Neural cell (in vitro differentiated cells): ENCODE results near the gene TDRD10. TPM values are rescaled to one million over a fixed set of nuclear protein-coding genes. Genes with fewer than 3 reads are reported as not detected.

Source experiments
- H2AFZ ChIP-seq: fragments of 200-600, 300-800 bp; sonication (generic), shearing (Covaris generic); 2 replicates; pipeline ENCODE4 v1.6.0; 2014; ENCODE audit warnings: low read depth, mild to moderate bottlenecking, antibody characterized with exemption, low read length, moderate library complexity
- H3F3A ChIP-seq: fragments of 200-600 bp; shearing (Covaris generic); 2 replicates; pipeline ENCODE4 v1.6.1; 2016; ENCODE audit warnings: mild to moderate bottlenecking, moderate library complexity, mixed read lengths, antibody characterized with exemption, low read length; ENCODE audit not compliant: insufficient read depth, poor library complexity, severe bottlenecking
- H3K27ac ChIP-seq: fragments of 200-600, 300-800 bp; sonication (generic), shearing (Covaris generic); 2 replicates; pipeline ENCODE4 v1.5.1; 2014; ENCODE audit warnings: mild to moderate bottlenecking, low read length, moderate library complexity
- H3K27me3 ChIP-seq: fragments of 300-800, 200-600 bp; sonication (generic), shearing (Covaris generic); 2 replicates; pipeline ENCODE4 v1.6.0; 2014; ENCODE audit warnings: mild to moderate bottlenecking, low read depth, low read length, moderate library complexity; ENCODE audit not compliant: insufficient read depth
- H3K36me3 ChIP-seq: fragments of 300-800, 200-600 bp; sonication (generic), shearing (Covaris generic); 2 replicates; pipeline ENCODE4 v1.5.1; 2014; ENCODE audit warnings: mild to moderate bottlenecking, antibody characterized with exemption, low read length, moderate library complexity; ENCODE audit not compliant: insufficient read depth
- H3K4me2 ChIP-seq: fragments of 300-800, 200-600 bp; sonication (generic), shearing (Covaris generic); 2 replicates; pipeline ENCODE4 v1.6.0; 2014; ENCODE audit warnings: mild to moderate bottlenecking, low read length
- H3K4me3 ChIP-seq: fragments of 300-800, 200-600 bp; sonication (generic), shearing (Covaris generic); 2 replicates; pipeline ENCODE4 v1.5.1; 2014; ENCODE audit warnings: mild to moderate bottlenecking, low read length, moderate library complexity
- H3K79me2 ChIP-seq: fragments of 200-600 bp; shearing (Covaris generic); replicated peaks from 2 replicates; pipeline ENCODE4 v1.6.0; 2014; ENCODE audit warnings: mild to moderate bottlenecking, low read length, moderate library complexity; ENCODE audit not compliant: insufficient read depth
- H3K9ac ChIP-seq: fragments of 300-800, 200-600 bp; sonication (generic), shearing (Covaris generic); 2 replicates; pipeline ENCODE4 v1.6.1; 2016; ENCODE audit warnings: mild to moderate bottlenecking, low read length, mixed read lengths
- H3K9me2 ChIP-seq: fragments of 200-600 bp; shearing (Covaris generic); 2 replicates; pipeline ENCODE4 v1.6.1; 2016; ENCODE audit warnings: mild to moderate bottlenecking, low read length, mixed read lengths; ENCODE audit not compliant: insufficient read depth
- H3K9me3 ChIP-seq: fragments of 200-600, 300-800 bp; sonication (generic), shearing (Covaris generic); 2 replicates; pipeline ENCODE4 v1.6.1; 2016; ENCODE audit warnings: mild to moderate bottlenecking, mixed run types, low read length, moderate library complexity, mixed read lengths
- H4K20me1 ChIP-seq: fragments of 200-600 bp; shearing (Covaris generic); 2 replicates; pipeline ENCODE4 v1.6.1; 2016; ENCODE audit warnings: mild to moderate bottlenecking, mixed run types; ENCODE audit not compliant: insufficient read depth
- CTCF ChIP-seq: fragments of 450-650 bp; IDR thresholded peaks from 2 replicates; pipeline ENCODE4 v1.5.1; 2014; ENCODE audit warnings: antibody characterized with exemption, mild to moderate bottlenecking, moderate library complexity; ENCODE audit not compliant: poor library complexity, severe bottlenecking
- EP300 ChIP-seq: fragments of 450-650 bp; conservative IDR thresholded peaks from 2 replicates; pipeline ENCODE4 v1.6.1; 2014; ENCODE audit warnings: antibody characterized with exemption, mild to moderate bottlenecking, moderate library complexity; ENCODE audit not compliant: poor library complexity, severe bottlenecking
- EZH2 ChIP-seq: fragments of 200-600, 300-800 bp; shearing (Covaris generic), sonication (generic); IDR thresholded peaks from 2 replicates; pipeline ENCODE4 v1.6.1; 2014; ENCODE audit warnings: antibody characterized with exemption, low read length, borderline replicate concordance, mild to moderate bottlenecking; ENCODE audit not compliant: insufficient read depth, poor library complexity, severe bottlenecking
- MXI1 ChIP-seq: fragments of 450-650 bp; conservative IDR thresholded peaks from 2 replicates; pipeline ENCODE4 v1.6.1; 2014; ENCODE audit warnings: antibody characterized with exemption, mild to moderate bottlenecking; ENCODE audit not compliant: poor library complexity, severe bottlenecking
- POLR2AphosphoS5 ChIP-seq: IDR thresholded peaks from 2 replicates; pipeline ENCODE4 v1.6.1; 2012
- RAD21 ChIP-seq: fragments of 450-650 bp; conservative IDR thresholded peaks from 2 replicates; pipeline ENCODE4 v1.6.1; 2014; ENCODE audit warnings: antibody characterized with exemption, mild to moderate bottlenecking, moderate library complexity
- REST ChIP-seq: IDR thresholded peaks from 2 replicates; pipeline ENCODE4 v1.6.1; 2012; ENCODE audit warnings: borderline replicate concordance
- SMC3 ChIP-seq: fragments of 450-650 bp; conservative IDR thresholded peaks from 2 replicates; pipeline ENCODE4 v1.6.1; 2014; ENCODE audit warnings: antibody characterized with exemption, mild to moderate bottlenecking, moderate library complexity; ENCODE audit not compliant: poor library complexity
- TAF1 ChIP-seq: IDR thresholded peaks from 2 replicates; pipeline ENCODE4 v1.6.1; 2012; ENCODE audit warnings: low read depth
- polyA plus RNA-seq: library from polyadenylated mRNA; depleted of rRNA; stranded (reverse); fragments of >200 nt; gene quantifications from 2 replicates; pipeline ENCODE4 v1.2.3, GENCODE V29; 2014

TDRD10 gene
- polyA plus RNA-seq, 1 donor from 2014 or later: not detected

GRCh38 chr1:154517661-154518060 is 15.6 kb downstream of the TDRD10 start:
- H3K9ac ChIP-seq: no peak overlapping the region
- no peak for TF ChIP-seq POLR2AphosphoS5
- TF ChIP-seq MXI1: no peak
- TF ChIP-seq EP300: no peak
- TF ChIP-seq EZH2: no peak
- no peak for TF ChIP-seq RAD21
- no peak for TF ChIP-seq REST
- no peak for TF ChIP-seq CTCF
- TF ChIP-seq SMC3: no peak
- no peak for TF ChIP-seq TAF1
- no peak overlapping the region for H3K4me2 ChIP-seq
- H3K9me3 ChIP-seq: no peaks in the 10 kb centered on the region
- H4K20me1 ChIP-seq: no peaks in the 10 kb centered on the region
- no peak overlapping the region for H3K27ac ChIP-seq
- no peaks in the 10 kb centered on the region for H3K27me3 ChIP-seq
- no peak overlapping the region for H3K4me3 ChIP-seq
- H2AFZ ChIP-seq: no peak overlapping the region
- no peaks in the 10 kb centered on the region for H3F3A ChIP-seq
- H3K36me3 ChIP-seq: no peaks in the 10 kb centered on the region
- no peaks in the 10 kb centered on the region for H3K79me2 ChIP-seq
- H3K9me2 ChIP-seq: no peaks in the 10 kb centered on the region

- no peak for TF ChIP-seq REST
- TF ChIP-seq EZH2: no peak
- TF ChIP-seq POLR2AphosphoS5: no peak
- no peak for TF ChIP-seq EP300
- TF ChIP-seq TAF1: no peak
- no peak for TF ChIP-seq RAD21
- no peak for TF ChIP-seq CTCF
- no peak for TF ChIP-seq SMC3
- TF ChIP-seq MXI1: no peak
- H3K9ac ChIP-seq: no peak overlapping the region
- H2AFZ ChIP-seq: no peak overlapping the region
- H3F3A ChIP-seq: no peaks in the 10 kb centered on the region
- H3K4me3 ChIP-seq: no peak overlapping the region
- H3K27me3 ChIP-seq: no peaks in the 10 kb centered on the region
- H3K9me3 ChIP-seq: no peaks in the 10 kb centered on the region
- H3K79me2 ChIP-seq: no peaks in the 10 kb centered on the region
- H3K4me2 ChIP-seq: no peak overlapping the region
- no peaks in the 10 kb centered on the region for H3K36me3 ChIP-seq
- H4K20me1 ChIP-seq: no peaks in the 10 kb centered on the region
- no peaks in the 10 kb centered on the region for H3K9me2 ChIP-seq
- no peak overlapping the region for H3K27ac ChIP-seq
These were observed 17.6 kb downstream of the TDRD10 start for GRCh38 chr1:154519591-154519991.
